22Rv1 (cell line): ENCODE data around the gene SEPTIN14.
"Not testable (repeated sequence)": the region's sequence is repeated elsewhere in the genome, so short reads cannot be mapped to it uniquely, and the experiment has no call there.

Experiments
- CTCF ChIP-seq: fragments of 450-650 bp; IDR thresholded peaks from 2 replicates; pipeline ENCODE4 v1.5.1; 2017; ENCODE audit warnings: mild to moderate bottlenecking
- ZFX ChIP-seq: fragments of 450-650 bp; IDR thresholded peaks from 2 replicates; pipeline ENCODE4 v1.6.1; 2017; ENCODE audit warnings: antibody characterized with exemption, borderline replicate concordance

- TF ChIP-seq CTCF, ZFX: not testable (repeated sequence)
These were observed at the start of gene SEPTIN14 for GRCh38 chr7:55862652-55863051.
